KMS-11 (cell line): ENCODE data around the gene DPYSL3.

ENCODE experiments used
- H2AFZ ChIP-seq: fragments of 200-600 bp; sonication (generic); 2 replicates; pipeline ENCODE4 v1.6.1; 2016; ENCODE audit warnings: antibody characterized with exemption, mixed run types, low read depth
- H3K27ac ChIP-seq: fragments of 200-600 bp; sonication (generic); 2 replicates; pipeline ENCODE4 v1.6.1; 2016; ENCODE audit warnings: mild to moderate bottlenecking, mixed run types
- H3K27me3 ChIP-seq: fragments of 200-600 bp; sonication (generic); 2 replicates; pipeline ENCODE4 v1.6.1; 2017; ENCODE audit warnings: mild to moderate bottlenecking, low read depth, mixed run types, moderate library complexity; ENCODE audit not compliant: insufficient read depth
- H3K36me3 ChIP-seq: fragments of 200-600 bp; sonication (generic); 2 replicates; pipeline ENCODE4 v1.6.1; 2017; ENCODE audit warnings: mild to moderate bottlenecking, mixed run types; ENCODE audit not compliant: insufficient read depth
- H3K4me1 ChIP-seq: fragments of 200-600 bp; sonication (generic); 2 replicates; pipeline ENCODE4 v1.6.1; 2016; ENCODE audit warnings: mild to moderate bottlenecking, low read depth, mixed run types; ENCODE audit not compliant: poor library complexity, severe bottlenecking
- H3K4me2 ChIP-seq: fragments of 200-600 bp; sonication (generic); 2 replicates; pipeline ENCODE4 v1.7.0; 2016; ENCODE audit warnings: mild to moderate bottlenecking, mixed run types
- H3K4me3 ChIP-seq: fragments of 200-600 bp; sonication (generic); IDR thresholded peaks from 2 replicates; pipeline ENCODE4 v1.6.1; 2017; ENCODE audit warnings: low read depth, low read length, mixed read lengths; ENCODE audit not compliant: insufficient read depth
- H3K79me2 ChIP-seq: fragments of 200-600 bp; sonication (generic); 2 replicates; pipeline ENCODE4 v1.6.1; 2016; ENCODE audit warnings: low read depth, mixed run types; ENCODE audit not compliant: insufficient read depth
- H3K9ac ChIP-seq: fragments of 200-600 bp; sonication (generic); 2 replicates; pipeline ENCODE4 v1.6.1; 2016; ENCODE audit warnings: mild to moderate bottlenecking, mixed run types
- H4K20me1 ChIP-seq: fragments of 200-600 bp; sonication (generic); 2 replicates; pipeline ENCODE4 v1.6.1; 2016; ENCODE audit warnings: mild to moderate bottlenecking, mixed run types; ENCODE audit not compliant: insufficient read depth
- TF ChIP-seq, protein P1 (sequence below): fragments of 200-600 bp; sonication (generic); conservative IDR thresholded peaks from 2 replicates; pipeline ENCODE4 v1.6.1; 2017; ENCODE audit warnings: low read depth, mild to moderate bottlenecking, antibody characterized with exemption, low read length, moderate library complexity, mixed read lengths

The DPYSL3 gene

DNA sequence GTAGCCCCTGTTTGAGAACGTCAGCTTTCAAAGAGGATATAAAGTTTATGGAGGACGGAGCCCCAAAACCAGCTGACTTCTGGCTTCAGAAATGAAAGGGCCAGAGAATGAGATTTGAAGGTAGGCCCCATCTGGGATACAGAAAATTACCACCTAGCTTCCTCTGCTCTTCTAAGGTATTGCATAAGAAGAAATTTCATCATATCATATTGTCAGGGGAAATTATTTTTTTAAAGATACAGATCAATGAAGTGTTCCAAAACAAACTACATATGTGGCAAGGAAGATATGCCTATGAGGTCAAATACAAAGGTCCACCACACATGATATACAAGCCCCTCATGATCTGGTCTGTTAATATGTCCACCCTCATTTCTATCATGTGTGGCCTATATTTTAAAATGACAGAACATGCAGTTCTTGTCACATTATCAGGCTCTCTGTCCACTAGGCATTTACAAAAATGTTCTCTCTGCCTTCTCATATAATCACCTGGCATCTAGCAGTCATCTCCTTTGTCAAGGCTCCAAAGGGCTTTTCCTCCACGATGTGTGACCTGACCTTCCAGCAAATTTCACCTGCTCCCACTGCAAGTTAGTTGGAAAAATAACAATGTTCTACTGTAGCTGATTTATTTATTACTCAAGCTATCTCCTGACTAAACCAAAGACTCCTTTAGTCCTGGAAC lies 83.1 kb downstream of the DPYSL3 start:
- H3K9ac ChIP-seq: no peak overlapping the region
- H3K27ac ChIP-seq: no peak overlapping the region
- H4K20me1 ChIP-seq: no peaks in the 10 kb centered on the region
- no peak overlapping the region for H3K4me2 ChIP-seq
- H3K4me3 ChIP-seq: no peak overlapping the region
- no peaks in the 10 kb centered on the region; the same call in 1 of the 2 replicates for H3K79me2 ChIP-seq
- H2AFZ ChIP-seq: no peak overlapping the region
- no peaks in the 10 kb centered on the region for H3K36me3 ChIP-seq
- peaks cover 17% of the 10 kb centered on the region for H3K4me1 ChIP-seq
- H3K27me3 ChIP-seq: no peaks in the 10 kb centered on the region
- TF ChIP-seq, protein P1, sequence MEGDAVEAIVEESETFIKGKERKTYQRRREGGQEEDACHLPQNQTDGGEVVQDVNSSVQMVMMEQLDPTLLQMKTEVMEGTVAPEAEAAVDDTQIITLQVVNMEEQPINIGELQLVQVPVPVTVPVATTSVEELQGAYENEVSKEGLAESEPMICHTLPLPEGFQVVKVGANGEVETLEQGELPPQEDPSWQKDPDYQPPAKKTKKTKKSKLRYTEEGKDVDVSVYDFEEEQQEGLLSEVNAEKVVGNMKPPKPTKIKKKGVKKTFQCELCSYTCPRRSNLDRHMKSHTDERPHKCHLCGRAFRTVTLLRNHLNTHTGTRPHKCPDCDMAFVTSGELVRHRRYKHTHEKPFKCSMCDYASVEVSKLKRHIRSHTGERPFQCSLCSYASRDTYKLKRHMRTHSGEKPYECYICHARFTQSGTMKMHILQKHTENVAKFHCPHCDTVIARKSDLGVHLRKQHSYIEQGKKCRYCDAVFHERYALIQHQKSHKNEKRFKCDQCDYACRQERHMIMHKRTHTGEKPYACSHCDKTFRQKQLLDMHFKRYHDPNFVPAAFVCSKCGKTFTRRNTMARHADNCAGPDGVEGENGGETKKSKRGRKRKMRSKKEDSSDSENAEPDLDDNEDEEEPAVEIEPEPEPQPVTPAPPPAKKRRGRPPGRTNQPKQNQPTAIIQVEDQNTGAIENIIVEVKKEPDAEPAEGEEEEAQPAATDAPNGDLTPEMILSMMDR: no peak

DNA sequence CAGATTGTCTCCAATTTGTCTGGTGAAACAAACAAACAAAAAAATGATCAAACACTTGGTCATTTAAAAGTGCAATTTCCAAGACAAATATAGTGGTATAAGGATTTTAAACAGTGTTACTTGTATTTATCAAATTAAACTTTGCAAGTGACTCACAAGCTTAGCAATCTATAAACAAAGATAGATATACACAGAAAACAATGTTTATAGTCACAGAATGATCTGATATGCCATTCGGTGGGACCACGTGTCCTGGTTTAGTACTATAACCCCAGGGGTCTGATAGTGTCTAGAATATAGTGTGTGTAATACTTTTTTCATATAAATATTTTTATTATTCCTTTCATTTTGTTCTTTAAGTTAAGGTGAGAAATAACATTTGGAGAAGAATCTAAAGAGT lies 91.3 kb downstream of the DPYSL3 start:
- no peak overlapping the region for H3K4me2 ChIP-seq
- H3K9ac ChIP-seq: no peak overlapping the region
- no peaks in the 10 kb centered on the region for H3K27me3 ChIP-seq
- no peak overlapping the region for H3K27ac ChIP-seq
- H4K20me1 ChIP-seq: no peaks in the 10 kb centered on the region
- peaks cover 13% of the 10 kb centered on the region for H3K4me1 ChIP-seq
- no peaks in the 10 kb centered on the region for H3K36me3 ChIP-seq
- TF ChIP-seq, protein P1: no peak
- H2AFZ ChIP-seq: no peak overlapping the region
- H3K4me3 ChIP-seq: no peak overlapping the region
- H3K79me2 ChIP-seq: no peaks in the 10 kb centered on the region

DNA sequence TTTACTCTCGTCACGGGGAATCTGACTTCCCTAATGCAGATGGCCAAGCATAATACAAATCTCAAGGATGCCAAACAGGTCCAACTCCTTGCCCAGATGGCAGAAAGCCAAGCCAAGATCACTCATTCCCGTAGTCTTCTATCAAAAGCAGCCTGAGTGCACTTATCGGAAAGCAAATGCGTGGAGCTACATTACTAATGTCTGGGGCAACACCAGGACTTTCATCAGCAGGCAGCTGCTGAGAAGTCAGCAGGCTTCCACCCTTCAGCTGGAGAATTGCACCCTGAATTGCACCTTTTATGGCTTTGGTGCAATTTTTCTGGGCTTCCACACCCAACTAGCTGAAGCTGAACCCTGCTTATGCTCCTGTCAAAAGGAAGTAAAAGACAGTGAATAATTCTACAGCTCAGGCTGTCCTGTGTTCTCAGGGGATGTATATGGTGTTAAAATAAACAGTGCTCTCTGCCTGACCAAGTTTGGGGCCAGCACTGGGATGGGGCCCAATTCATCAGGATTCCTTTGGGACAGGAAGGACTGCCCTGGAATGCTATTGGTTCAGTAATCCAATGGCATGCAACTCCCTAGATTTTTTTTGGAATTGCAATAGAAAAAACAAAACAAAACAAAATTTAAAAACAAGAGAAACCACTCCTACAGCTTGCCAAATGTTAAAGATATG lies 92.6 kb downstream of the DPYSL3 start:
- H3K4me1 ChIP-seq: peaks cover 25% of the 10 kb centered on the region
- H3K79me2 ChIP-seq: no peaks in the 10 kb centered on the region
- H4K20me1 ChIP-seq: no peaks in the 10 kb centered on the region
- H3K27ac ChIP-seq: no peak overlapping the region
- no peak overlapping the region for H3K4me2 ChIP-seq
- H3K27me3 ChIP-seq: no peaks in the 10 kb centered on the region
- no peak overlapping the region for H3K9ac ChIP-seq
- TF ChIP-seq, protein P1: no peak
- no peaks in the 10 kb centered on the region for H3K36me3 ChIP-seq
- no peak overlapping the region for H3K4me3 ChIP-seq
- H2AFZ ChIP-seq: no peak overlapping the region

DNA sequence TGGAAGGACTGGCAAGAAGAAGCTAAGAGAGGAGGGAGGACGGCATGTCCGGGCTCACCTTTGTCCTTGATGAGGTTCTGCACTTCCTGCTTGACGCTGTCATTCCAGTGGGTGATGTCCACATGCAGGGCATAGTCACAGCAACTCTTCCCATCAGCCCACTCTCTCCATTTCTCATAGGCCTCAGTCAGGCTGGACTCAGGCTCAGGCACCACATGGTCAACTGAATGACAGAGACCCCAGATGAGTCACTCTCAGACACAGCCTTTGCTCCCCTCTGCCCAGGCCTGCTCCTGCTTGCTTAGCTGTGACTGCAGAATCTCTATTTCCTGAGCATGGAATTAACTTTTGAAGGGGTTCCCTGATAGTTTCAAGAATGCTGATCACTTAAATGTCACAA lies 94.2 kb downstream of the DPYSL3 start:
- Histone ChIP-seq H2AFZ (no peak overlapping the region), H3K27ac (no peak overlapping the region), H3K4me1 (peaks cover 38% of the 10 kb centered on the region), H4K20me1 (no peaks in the 10 kb centered on the region), H3K36me3 (no peaks in the 10 kb centered on the region), H3K4me2 (no peak overlapping the region), H3K4me3 (no peak overlapping the region), H3K79me2 (no peaks in the 10 kb centered on the region), H3K9ac (no peak overlapping the region), H3K27me3 (no peaks in the 10 kb centered on the region)
- TF ChIP-seq, protein P1: no peak
